ENCODE measurements around the gene ZP1. TPM values are rescaled to one million over a fixed set of nuclear protein-coding genes. Genes with fewer than 3 reads are reported as not detected.

ZP1 gene
- total and polyA plus RNA-seq, 10 of the 15 experiments (the other 5 are each of a cell fraction or from before 2014, with no cell fraction given) = not detected

GRCh38 chr11:60840470-60841430 is 26.6 kb upstream of the ZP1 start:
- H3K4me3 ChIP-seq = no peak overlapping the region
- no peak overlapping the region for H3K27ac ChIP-seq (ENCODE audit: control insufficient read depth, insufficient read depth)
- intact Hi-C loops (cut with micrococcal nuclease; ENCODE audit: unreplicated experiment) = loop anchor here (10.0 kb wide), 1 partner anchor 114 kb away; the partner anchor contains the start of gene SLC15A3

More at GRCh38 chr11:60840470-60841430, 26.6 kb upstream of the ZP1 start:
- Histone ChIP-seq H3K27me3 (replicated peaks in 1 of 2; ENCODE audit: control insufficient read depth in 2 of 2, insufficient read depth in 2 of 2, low read length in 1 of 2) (no peaks in the 10 kb centered on the region), H3K9me3 (replicated peaks; ENCODE audit: control insufficient read depth, insufficient read depth, low read length) (no peaks in the 10 kb centered on the region), H3K79me2 (ENCODE audit: control insufficient read depth, insufficient read depth, low read length) (peaks cover 43% of the 10 kb centered on the region), H3K9ac (ENCODE audit: control insufficient read depth, insufficient read depth, low read length) (no peak overlapping the region), H3K36me3 (ENCODE audit: control insufficient read depth in 2 of 2, insufficient read depth in 2 of 2, low read length in 1 of 2) (no peaks in the 10 kb centered on the region; a peak in 2 of 4 replicates), H3K4me2 (ENCODE audit: control insufficient read depth, insufficient read depth) (peak overlapping the region; percentile 86), H3K4me1 (ENCODE audit: control insufficient read depth, insufficient read depth, low read length) (peaks cover 4% of the 10 kb centered on the region), H2AFZ (ENCODE audit: control insufficient read depth, low read depth, low read length) (peak overlapping the region; percentile 99), H4K20me1 (ENCODE audit: control insufficient read depth, insufficient read depth) (no peaks in the 10 kb centered on the region)
- RAD21 ChIA-PET (ENCODE audit: unreplicated experiment) = interaction anchor here (1.2 kb wide), 1 partner anchor 9 kb away, joined by 3 read pairs; no protein-coding TSS in a partner anchor
- FAIRE-seq (no peak), DNase-seq (ENCODE audit: low read depth, low spot score) (no peak), ATAC-seq (no peak)
- SMC1A ChIA-PET (ENCODE audit: uncharacterized antibody, unreplicated experiment) = interaction anchor here (1.0 to 2.0 kb wide), 4 partner anchors 9 to 346 kb away, joined by 3 to 6 read pairs (median 4); no protein-coding TSS in a partner anchor
- 78% methylated on average over 14 of the region's 14 CpGs for WGBS (ENCODE audit: insufficient coverage, insufficient replicate concordance, low lambda C conversion rate, missing lambda C conversion rate)
- POLR2A ChIA-PET = interaction anchor here (0.6 kb wide), 1 partner anchor 49 kb away, joined by 7 read pairs; no protein-coding TSS in a partner anchor
- in situ Hi-C loops (cut with MboI) = no loop called here
- CTCF ChIA-PET = interaction anchor here (0.6 to 2.5 kb wide), 4 partner anchors 9 to 216 kb away, joined by 3 to 18 read pairs (median 4); no protein-coding TSS in a partner anchor
- TF ChIP-seq NFYA (IDR thresholded peaks at IDR 0.05; ENCODE audit: borderline replicate concordance, low read depth, low read length) (no peak), TAF1 (IDR thresholded peaks at IDR 0.05; ENCODE audit: borderline replicate concordance, low read depth, low read length) (no peak), HSF1 (IDR thresholded peaks at IDR 0.05; ENCODE audit: low read depth, low read length) (no peak), SRF (IDR thresholded peaks at IDR 0.05; ENCODE audit: low read depth in 2 of 2, low read length in 2 of 2) (no peak), SMC3 (IDR thresholded peaks at IDR 0.05; ENCODE audit: borderline replicate concordance, low read length) (no peak), FOS (IDR thresholded peaks at IDR 0.05; ENCODE audit: borderline replicate concordance, extremely low read depth, insufficient read length) (no peak), POLR2AphosphoS5 (IDR thresholded peaks at IDR 0.05; ENCODE audit: low read length) (no peak), RELB (IDR thresholded peaks at IDR 0.05; ENCODE audit: low read depth) (no peak), ZNF24 (IDR thresholded peaks at IDR 0.05) (no peak), LARP7 (IDR thresholded peaks at IDR 0.05) (no peak), MTA2 (IDR thresholded peaks at IDR 0.05; ENCODE audit: low read depth) (no peak), IKZF1 (conservative IDR thresholded peaks at IDR 0.05) (no peak)
- BruUV-seq (replicated peaks) = no TSS peak
